HG03196 (cell line): ENCODE measurements around the gene LACTB.
A peak's percentile ranks its signal among the peaks of the same experiment; 100 is the strongest.

Experiments
- ATAC-seq: cut with Tn5 transposase; IDR thresholded peaks from one replicate; pipeline ENCODE4 v1.9.1; 2021; ENCODE audit not compliant: unreplicated experiment

LACTB gene

DNA sequence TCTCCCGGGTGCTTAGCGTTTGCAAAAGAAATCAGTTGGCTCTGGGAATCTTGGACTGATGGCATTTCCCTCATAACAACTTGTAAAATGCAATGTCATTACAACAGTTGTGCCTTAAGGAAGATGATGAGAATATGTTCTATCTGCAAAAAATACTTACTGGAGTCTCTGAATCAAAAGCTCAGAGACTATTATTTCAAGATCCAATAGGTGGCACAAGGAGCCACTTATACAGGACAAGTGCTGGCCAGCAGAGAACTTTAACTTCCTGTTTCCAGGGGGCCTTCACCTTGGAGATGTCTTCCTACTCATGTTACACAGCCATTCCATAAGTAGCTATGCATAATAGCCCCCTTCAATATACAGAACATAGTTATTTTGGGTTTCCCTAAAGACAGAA is 44.6 kb downstream of the LACTB start:
- no peak for ATAC-seq

DNA sequence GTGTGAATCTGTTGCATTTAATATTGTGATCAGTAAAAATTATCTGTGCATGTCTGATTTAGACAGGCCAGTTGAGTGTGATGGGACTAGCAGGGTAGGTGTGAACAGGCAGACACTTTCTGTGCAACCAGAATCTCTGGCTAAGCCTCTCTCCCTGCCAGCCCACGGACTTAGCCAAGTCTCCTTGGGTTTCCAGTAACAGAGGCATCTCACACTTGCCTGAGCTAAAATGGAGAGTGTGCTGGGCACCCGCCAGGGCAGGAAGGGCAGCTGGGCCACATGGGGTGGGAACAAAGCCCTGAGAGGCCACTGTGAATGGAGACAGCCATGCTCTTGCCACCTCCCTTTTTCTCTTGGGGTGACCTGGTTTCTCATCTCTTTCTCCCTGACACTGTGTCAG is 48.1 kb downstream of the LACTB start:
- no peak for ATAC-seq

DNA sequence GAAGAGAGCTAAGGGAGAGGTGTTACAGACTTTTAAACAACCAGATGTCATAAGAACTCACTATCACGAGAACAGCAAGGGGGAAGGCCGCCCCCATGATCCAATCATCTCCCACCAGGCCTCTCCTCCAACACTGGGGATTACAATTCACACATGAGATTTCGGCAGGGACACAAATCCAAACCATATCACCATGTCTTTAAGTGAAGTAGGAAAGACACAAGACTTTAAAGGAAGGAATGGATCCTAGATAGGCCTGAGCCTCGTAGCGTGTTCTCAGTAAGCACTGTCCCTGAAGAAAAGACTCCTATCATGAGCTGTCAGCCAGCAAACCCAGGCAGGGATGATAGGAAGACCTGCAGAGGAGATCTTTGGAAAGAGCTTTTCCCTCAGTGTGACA is 50.7 kb downstream of the LACTB start:
- ATAC-seq = no peak

DNA sequence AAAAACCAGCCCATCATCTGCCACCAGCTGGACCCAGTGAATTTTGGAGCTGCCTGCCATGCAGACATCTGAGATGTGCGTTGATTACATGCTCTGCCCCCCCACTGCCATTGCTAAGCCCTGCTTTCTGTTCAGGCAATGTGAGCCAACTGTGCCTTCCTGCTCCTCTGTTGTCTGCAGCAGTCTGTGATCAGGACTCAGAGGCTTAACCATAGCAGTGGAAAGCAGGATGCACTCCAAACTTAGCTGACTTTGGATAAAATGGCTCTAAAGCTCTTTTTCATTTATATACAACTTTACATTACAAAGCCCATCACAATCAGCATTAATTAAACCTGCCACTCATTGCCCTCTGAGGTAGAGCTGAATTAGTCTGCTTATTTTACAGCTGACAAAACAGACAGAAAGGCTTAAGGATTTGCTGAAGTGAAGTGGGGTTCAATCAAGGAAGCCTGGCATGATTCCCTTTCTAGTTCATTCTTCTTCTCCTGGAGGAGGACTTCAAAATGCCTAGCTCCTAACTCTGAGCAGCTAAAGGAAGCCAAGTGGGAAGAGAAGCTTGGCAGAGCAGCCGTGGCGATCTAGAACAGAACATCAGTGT is 51.3 kb downstream of the LACTB start:
- no peak for ATAC-seq

DNA sequence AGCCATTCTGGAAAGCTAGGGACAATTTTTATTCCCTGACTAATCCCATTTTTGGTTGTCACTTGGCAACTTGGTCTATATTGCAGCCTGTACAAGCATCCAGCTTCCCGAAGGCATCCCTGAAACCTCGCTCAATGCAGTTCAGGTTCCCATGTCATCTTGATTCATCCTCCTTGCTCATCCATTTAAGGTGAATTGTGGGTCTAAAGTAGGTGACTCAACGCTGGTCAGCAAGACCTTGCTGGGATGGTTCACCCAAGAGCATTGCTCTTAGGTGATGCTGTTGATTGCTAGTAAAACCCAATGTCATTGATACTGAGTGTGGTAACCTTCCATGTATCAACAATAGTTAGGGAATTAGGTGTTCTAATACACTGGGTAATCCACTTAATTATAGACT is 54.6 kb downstream of the LACTB start:
- ATAC-seq = no peak

DNA sequence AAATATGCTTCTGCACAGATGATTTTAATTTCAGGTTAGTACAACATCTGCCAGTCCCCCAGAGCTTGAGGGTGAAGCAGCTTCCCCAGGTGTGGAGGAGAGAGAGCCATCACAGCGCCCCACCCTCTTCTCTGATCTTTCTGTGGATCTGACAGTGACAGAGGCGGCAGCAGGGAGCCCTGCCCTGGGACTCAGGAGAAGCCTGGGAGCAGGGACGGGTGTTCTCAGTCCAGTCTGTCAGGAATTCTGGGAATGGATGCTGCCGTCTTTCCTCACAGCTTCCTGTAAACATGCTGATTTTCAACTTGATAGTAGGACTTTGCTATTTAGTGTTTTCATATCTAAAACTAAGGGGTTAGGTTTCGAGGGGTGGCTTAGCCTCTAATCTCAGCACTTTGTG is 56.4 kb downstream of the LACTB start:
- no peak for ATAC-seq

DNA sequence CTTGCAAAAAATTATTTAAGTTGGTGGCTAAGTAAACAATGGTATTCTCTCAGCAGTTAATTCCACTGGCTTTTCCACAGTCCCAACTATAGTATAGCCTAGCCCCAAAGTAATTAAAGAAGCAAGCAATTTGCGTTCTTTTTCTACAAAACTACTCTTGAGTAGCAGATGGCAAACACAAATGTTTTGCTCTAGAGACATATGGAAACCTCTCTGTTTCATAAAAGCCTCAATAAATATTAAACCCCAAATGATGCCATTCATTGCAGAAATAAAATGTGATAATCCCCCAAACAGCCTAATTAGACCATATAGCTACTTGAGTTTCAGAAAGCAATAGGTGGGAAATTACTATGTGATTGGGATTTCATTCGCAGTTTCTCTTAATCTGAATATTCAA is 59.1 kb downstream of the LACTB start:
- ATAC-seq = no peak

DNA sequence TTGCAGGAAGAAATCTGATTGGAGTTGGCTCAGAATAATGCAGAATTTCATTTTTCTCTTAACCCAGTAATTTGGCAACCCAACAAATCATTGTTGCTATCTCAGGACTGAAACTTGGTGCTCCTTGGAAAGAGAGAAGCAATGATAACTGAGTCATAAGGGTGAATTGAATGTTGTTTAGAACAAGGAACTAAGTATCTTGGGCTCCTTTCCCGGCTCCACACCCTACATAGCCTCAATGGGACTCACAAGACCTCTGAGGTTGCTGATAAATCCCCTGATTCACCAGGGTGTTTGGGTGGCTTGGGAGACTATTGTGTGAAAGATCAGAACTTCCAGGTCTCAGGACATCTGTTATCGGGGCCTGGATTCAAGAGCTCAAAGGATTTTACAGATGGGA is 60.0 kb downstream of the LACTB start:
- ATAC-seq = no peak

DNA sequence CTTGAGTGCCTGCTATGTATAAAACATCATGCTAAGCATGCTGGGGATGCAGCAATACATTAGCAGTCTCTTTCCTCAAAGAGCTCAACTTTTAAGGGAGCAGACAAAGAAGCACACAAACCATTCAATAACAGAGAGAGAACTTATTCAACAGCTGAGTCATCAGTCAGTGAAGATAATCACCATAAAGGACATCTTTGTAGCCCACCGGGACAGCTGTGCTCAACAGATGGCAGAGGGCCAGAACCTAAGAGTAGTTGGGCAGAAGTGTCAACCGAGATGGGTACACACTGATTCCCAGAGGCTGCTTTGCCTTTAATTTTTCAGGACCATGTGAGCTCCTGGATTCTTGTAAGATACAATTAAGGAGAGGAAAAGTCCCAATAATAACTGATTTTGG is 63.5 kb downstream of the LACTB start:
- ATAC-seq = no peak

DNA sequence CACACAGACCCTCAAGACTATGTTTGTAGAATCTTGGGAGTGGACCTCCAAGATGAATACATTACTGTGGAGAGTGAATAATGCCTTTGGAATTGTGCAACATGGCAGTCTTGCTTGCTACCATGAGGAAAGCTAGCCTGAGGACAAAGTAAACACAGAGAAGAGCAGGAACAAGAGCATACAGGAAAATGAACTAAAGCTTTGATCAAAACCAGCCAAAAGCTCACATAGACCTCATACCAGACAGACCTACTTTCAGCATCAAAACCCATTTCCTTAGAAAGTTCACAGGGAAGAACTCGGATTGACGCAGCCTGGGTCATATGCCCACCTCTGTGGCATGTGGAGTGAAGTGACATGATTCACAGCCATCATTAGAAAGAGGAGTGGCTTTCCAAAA is 64.4 kb downstream of the LACTB start:
- no peak for ATAC-seq

DNA sequence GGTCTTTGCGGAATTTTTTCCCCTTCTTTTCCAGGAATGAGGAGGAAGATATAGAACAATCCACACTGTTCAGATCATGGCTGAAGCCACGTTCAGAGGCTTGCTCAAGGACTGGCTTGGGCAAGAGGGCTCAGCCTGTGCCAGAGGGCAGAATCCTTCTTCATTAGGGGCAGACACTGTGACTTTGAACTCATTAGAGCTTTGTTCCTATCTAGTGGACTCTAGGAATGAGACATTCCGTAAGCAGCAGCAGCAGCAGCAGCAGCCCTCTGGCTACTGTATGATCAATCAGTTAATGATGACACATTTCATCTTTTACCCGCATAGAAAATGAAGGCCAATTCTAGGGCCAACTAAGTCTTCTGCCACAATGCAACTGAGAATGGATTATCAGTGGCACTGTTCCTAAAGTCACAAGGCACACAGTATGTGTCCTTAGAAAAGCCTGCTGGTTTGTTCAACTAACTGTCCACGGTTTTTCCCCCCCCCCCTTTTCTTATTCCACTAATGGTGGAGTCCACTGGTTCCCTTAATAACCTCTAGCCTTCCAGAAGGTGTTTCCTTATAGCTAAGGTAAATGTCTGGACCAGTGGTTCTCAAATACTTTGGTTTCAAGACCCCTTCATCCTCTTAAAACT is 66.0 kb downstream of the LACTB start:
- no peak for ATAC-seq

DNA sequence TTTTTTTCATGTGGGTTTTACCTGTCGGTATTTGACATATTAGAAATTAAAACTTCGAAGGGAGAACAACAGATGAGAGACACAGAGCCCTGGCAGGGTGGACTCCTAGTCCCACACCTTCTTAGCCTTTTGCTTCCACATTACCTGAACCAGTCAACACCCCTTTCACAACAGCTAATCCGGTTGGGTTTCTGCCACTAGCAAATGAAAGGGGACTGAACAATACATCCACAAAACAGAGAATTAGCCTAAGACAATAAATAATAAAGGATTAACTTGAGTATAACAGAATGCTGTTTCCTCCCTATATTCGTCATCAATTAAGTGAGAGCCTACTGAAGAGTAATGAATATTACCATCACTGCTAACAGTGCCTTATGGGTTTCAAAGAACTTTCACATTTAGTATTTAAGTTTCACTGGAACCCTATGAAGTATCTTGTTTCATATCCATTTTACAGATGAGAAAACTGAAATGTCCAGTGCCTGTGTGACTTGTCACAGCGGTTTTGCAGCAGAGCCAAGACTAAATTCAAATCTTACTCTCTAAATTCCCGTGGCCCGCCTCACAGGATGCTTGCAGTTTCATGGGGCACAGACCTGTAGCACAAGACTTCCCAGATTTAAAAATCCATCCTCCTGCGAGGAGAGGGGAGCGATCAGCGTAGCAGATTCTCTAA is 66.7 kb downstream of the LACTB start:
- ATAC-seq = peak; percentile 6

DNA sequence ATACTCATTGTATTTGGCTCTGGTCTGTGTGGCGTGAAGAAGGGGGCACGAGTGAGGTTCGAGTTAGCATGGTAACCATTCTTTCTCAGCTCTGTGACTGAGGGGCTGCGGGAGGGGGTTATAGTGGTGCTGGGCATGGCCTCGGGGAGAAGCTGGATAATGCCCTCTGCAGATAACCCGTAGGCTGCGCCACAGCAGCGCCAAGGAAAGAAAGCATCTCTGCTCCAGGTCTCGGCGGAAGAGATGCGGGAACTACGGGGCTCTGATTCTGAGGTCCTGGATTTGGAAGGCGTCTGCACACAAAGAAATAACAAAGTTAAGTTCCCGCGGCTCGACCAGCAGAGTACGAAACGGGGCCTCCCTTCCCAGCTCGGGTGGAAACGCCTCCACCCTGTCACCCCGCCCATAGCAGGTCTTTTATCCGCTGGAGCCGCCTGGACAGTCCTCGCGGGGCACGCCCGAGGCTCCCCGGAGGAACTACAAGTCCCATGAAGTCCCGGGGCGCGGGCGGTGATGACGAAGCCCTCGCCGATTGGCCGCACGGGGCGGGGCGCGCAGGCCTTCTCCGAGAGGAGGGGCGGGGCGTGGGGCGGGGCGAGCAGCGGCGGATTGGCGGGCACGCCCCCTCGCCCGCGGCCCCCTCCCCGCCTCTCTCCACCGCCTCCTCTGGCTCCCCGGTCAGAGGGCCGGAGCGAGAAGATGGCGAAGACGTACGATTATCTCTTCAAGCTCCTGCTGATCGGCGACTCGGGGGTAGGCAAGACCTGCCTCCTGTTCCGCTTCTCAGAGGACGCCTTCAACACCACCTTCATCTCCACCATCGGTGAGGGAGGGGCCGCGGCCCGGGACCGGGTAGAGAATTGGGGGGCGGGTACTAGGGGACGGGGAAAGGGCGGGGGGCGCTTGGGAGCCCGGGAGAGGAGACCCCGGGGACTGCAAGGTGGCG is 67.5 kb downstream of the LACTB start, which contains the start of gene RAB8B:
Gene RAB8B, plus strand, starts transcription at position 681 of the 946 bp plus-strand sequence. Its CDS starts 19 bp downstream, at position 700.
- ATAC-seq = peak; percentile 73

DNA sequence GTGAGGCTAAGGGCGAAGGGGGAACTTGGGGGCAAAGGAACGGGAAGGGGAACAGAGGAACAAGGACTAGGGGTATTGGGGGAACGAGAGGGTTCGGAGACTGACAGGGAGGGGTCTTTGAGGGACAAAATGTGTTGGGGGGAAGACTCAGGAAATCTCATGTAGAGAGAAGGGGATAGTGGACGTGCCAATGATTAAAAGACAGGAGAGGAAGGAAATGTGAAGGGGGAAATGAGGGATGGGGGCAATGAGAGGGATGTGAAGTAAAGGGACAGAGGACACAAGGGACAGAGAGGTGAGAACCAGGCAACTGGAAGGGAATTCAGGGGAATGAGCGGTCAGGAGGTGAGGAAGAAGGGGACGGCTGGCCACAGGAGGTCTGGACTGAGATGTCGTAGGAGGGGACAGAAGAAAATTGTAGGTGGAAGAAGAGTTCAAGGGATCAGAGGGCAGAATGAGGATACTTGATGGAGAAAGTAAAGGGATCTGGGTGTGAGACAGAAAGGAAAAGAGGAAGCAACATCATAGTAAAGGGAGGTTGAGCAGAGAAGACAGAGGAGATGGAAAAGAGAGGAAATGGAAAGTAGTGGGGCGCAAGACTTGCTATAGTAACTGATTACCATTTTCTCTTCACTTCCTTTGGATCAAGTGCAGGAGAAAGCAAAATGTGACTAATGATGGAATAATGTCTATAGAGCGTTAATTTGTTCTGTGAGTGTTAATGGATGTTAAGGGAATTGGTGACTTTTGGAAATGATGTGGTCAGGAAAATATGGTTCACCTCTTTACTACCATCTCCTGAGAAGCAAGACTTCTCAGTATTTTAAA is 68.5 kb downstream of the LACTB start:
- ATAC-seq = no peak

DNA sequence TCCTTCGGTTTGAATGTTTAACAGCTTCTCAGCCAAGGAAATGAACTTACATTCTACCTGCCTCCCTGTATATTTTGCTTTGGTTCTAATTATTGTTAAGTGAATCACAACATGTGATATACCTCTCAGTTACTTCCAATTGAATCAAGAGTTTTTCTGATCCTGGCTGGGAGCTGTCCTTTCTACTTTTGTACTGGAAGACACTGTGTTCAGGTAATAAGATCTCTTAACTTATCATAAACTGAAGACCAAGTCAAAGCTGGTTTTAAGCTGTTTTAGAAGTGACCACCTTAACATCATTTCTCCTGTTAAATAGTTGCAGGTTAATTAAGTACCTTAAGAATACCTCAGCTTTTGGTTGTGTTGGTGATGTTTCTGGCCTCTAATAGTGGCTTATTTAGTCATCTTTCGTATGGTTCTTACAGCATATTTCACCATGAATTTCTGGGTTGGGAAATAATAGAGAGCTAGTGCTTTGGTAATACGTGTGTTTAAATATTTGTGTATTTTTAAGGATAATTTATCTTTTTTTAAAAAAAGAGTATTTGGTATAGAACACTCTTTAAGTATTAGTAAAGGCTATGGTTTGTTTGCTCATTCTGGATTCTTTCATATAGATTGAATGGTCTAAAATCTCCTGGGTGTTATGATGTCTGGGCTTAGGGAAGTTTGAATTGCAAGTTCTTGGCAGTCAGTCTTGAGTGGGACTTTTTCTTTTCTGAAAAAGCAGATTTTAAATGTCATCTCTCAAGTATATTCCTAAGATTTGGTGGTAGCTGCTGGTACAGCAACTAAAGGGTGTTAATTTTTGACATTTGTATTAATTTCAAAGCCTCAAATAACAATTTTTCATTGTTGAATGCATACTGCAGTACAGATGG is 69.3 kb downstream of the LACTB start:
- no peak for ATAC-seq
